ENCODE results near the gene RNASE9.

GRCh38 chr14:20548414-20549158, 12.3 kb downstream of the RNASE9 start:
- TF ChIP-seq CTCF (IDR thresholded peaks at IDR 0.05) (no peak), POLR2A (IDR thresholded peaks at IDR 0.05) (no peak)

Data from Peyer's patch (tissue), 4 donors.